UCSD-AML1 (cell line): ENCODE data around the gene ZNF384.
A peak's percentile ranks its signal among the peaks of the same experiment; 100 is the strongest.

ENCODE experiments used
- DNase-seq: peaks from one replicate; lab custom pipeline; 2025; ENCODE audit not compliant: unreplicated experiment; lab: John Stamatoyannopoulos, UW

Gene ZNF384

DNA sequence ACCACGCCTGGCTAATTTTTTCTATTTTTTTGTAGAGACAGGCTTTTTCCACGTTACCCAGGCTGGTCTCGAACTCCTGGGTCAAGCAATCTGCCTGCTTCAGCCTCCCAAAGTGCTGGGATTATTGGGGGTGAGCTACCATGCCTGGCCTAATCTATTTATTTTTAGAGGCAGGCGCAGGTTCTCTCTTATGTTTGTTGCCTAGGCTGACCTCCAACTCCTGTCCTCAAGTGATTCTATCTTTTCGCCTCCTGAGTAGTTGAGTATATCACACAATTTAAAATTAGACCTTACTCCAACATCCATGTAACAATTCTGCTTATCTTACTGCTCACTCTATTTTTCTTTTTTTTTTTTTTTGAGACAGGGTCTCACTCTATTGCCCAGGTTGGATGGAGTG lies 35.2 kb downstream of the ZNF384 start:
- DNase-seq: no peak

DNA sequence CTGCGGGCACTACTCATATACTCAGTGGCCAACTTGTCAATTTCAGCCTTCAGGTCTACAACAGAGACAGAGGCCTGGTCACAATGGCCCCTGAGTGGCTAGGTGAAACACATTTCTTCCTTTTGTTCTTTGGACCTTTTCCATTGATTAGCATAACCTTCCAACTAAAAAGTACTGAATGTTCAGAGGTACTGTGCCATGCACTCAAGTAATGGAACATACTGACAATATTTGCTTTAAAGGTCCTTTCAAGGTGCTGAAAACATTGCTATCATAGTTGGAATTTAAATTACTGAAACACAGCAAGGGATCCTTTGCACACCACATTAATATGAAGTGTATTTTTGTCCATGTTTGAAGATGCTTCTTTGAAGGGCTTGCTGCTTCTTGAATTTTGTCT lies 35.8 kb downstream of the ZNF384 start:
- DNase-seq: no peak

DNA sequence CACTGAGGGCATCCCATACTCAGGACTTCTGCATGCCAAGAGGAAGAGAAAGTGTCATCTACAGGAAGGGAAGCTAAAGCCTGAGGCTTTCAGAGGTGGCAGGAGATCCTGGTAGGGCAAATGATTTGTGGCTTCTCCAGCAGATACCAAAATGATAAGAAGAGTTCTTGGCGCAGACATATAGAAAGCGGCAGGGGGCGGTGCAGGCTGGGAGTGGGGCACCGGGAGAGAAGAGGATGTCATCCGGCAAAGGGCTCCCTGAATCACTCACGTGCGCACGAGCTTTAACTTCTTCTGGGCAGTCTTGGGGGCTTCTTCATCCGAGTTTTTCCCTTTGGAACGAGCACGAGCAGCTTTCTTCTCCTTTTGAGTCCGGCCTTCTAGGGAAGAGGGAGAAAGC lies 36.8 kb downstream of the ZNF384 start:
- no peak for DNase-seq

DNA sequence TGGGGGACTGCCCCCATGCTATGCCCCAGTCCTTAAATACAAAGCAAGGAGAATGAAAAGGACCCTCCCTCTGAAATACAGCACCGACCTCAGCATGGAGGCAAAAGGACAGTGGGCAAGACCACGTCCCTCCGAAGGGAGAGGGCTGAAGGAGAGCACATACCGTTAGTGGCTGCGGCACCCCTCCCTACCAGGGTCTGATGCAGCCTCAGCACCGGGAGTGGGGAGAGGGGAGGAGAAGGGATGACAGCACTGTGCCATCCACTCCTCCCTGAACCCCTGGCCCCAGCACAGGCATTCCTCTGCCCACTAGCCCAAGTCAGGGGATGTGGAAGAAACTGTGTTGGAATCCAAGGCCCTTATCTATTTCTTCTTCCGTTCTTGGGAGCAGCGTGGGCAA lies 38.3 kb downstream of the ZNF384 start:
- no peak for DNase-seq

DNA sequence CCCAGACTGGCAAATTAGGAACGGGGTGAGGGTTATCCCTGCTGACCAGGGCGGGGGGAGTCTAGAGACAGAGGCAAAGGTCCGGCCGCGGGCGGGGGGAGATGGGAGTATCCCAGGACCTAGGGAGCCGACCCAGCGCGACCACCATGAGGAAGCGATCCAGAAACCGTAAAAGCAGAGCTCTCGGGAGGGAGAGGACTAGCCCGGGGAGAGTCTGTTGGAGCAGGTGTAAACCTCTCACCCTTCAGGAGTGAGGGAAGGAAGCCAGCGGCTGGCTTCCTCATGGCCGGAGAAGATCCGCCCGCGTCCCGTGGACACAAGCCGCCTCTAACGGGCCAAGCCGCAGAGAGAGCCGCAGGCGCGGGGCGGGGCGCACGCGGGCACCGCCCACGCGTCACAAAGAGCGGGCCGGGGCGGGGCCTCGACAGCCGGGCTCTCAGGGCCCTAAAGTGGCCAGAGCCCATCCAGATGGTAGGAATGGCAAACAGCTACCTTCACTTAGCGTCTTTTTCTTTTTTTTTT lies 42.0 kb downstream of the ZNF384 start, which contains the start of gene ACRBP:
ACRBP (minus strand) TSS at position 350 of the 522 bp plus-strand sequence; CDS start at position 284, 66 bp downstream.
- DNase-seq: no peak

DNA sequence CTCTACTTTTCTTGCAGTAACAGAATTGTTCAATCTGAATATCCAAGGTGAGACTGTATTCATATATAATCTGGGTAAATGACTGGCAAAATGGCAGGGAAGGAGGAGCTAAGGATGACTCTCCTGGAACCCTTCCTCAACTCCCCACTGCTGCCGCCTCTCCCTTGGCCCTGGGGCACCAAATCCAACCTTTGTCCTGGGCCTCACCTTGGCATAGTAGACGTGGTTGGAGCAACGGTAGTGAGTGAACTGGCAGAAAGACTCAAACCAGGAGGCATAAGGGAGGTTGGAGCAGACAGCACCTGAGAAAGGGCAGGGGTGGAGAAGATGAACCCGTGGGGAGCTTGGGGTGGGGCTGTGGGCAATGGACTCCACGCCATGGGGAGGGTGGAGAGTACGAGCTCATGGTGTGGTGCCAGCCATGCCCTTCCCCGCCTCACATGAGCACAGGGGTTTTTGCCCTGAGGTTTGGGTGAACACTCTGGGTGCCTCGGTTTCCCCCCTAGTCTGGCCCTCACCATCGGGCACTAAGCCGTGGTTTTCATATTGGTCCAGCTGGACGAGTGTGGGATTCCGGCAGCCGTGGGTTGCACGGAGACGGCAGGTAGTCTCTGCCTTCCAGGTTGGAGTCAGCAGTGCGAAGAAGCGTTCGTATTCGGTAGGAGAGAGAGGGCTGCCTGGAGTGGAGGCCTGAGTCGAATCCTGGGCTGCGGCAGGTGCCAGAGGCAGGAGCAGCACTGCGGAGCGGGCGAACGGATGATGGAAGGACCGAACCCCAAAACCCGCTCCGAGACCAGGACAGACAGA lies 42.7 kb downstream of the ZNF384 start:
- DNase-seq: no peak

DNA sequence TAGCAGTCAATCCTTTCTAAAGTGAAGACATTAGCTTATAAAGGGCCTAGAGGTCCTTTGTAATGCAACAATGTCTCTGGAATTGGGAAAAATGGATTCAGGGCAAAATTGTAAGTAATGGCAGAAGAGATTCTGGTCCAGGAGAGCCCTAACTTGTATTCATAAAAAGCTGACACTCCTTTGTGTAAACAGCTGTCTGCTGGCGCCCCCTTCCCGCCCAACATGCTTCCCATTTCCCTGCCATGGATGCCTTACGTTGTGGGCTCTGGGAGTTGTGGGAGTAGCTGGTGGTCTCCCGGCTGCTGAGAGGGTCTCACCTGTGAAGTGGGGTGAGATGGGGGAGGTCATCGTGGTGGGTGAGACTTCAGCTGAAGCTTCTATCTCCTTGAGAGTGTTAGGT lies 44.3 kb downstream of the ZNF384 start:
- no peak for DNase-seq

DNA sequence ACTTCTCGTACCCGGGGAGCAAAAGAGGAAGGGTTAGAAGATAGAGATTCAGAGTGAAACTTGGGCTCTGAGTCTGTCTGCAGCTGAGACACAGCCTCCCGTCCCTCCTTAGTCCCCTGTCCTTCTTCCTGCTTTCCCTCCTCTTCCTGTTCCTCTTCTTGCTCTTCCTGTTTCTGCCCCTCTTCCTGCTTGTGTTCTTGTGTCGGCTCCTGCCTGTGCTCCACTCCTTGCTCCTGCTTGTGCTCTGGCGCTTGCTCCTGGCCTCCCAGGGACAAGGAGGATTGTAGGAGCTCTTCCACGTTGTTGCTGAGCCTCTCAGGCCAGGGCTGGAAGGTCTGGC lies 44.9 kb downstream of the ZNF384 start:
- no peak for DNase-seq

DNA sequence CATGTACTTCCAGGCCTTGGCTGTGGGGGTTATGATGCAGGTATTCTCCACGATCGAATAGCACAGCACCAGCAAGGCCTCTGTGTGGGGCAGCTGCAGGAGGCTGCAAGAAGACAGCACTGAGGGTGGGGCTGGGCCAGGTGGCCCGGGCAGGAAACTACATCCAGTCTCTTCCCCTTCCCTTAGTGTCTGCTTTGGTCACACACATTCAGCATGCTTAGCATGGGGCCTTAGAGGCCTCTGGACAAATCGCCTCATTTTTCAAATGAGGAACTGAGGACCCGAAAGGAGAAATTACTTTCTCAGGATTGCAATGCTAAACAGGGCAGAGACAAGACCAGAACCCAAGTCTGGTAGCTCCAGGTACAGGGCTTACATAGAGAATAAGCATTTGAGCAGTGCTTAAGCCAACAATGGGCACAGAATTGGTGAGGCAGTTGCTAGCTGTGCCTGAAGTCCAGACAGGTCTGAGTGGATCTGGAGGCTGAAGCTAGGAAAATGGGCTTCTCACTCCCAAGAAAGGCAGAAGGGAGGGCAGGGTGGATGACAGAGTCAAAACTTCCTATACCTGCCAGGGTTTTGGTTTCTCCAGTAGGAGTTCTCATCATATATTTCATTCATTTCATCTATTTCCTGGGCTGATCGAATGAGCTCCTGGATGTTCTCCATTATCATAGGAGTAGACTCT lies 45.5 kb downstream of the ZNF384 start:
- DNase-seq: no peak

DNA sequence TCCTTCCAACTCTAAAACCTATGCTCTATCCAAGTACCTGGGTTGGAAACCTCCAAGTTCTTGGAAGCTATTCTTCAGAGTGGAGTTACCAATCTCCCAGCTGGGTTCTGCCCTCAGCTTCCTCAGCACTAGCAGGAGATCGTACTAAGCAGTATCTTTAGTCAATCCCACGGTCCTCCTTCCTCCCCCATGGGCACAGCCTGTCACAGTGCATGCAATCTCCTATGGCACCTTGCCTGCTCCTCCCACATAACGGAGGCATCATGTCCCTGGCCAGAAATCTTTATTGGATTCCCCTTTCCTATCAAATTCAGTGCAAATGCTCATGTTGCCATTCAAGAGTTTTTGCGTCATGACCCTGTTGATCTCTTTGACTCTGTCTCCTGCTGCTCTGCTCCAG lies 48.0 kb downstream of the ZNF384 start:
- no peak for DNase-seq

DNA sequence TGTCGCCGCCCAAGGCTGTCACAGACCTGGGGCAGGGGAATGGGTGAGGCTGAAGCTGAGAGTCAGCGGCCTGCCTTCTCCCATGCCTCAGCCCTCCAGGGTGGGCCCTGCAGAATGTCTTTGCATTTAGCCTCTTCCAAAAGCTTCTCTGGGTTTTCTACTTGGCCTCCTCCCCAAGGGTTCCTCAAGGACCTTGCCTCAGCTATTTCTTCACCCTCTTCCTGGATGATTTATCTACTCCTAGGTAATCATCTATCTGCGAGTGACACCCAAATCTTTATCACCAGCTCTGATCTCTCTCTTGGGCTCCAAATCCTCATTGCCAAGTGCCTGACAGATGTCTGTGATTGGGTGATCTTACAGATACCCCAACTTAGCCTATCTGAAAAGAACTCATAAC lies 48.7 kb downstream of the ZNF384 start:
- no peak for DNase-seq

DNA sequence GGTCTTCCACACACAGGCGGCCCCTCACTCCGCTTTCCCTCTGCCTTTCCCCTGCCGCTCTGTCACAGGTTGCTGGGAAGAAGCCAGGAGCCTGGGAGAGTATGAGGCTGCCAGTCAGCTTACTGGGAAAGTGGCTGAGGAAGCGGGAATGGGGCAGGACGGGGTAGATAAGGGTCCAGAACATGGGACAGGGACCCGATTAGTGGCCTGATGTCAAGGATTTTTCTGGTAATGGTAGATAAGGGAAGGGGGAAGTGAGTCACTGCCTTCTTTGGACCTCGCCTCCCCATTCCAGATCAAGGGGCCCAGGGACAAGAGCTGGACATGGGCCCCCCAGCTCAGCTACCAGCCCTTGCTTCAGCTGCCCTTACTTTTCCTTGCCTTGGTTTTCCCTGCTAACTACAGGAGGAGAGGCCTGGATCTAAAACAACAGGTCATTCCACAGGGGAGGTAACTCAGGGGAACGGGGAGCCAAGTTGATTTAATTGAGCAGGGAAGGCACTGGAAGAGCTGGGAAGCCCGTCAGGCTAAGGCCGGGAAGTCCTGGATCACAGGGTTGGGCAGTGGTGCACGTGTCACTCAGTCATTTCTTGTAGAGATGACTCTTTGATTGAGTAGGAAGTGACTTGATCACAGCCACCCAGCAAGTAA lies 49.9 kb downstream of the ZNF384 start:
- DNase-seq: peak; percentile 63

DNA sequence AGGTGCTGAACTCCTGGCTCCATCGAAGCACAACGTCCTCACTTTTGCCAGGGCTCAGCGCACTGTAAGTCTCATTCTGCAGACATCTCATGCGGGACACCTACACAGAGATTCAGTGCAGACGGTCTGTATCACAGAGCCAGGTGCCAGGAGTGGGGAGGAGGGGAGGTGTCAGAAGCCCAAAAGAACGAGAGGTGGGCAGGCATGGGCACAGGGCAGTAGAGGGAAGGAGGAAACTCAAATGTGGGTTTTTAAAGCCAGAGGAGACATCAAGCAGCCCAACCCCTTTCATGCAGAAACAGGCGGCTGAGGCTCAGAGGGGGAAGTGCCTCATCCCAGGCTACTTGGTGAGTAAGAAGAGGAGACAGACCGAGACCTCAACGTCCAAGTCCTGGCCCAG lies 50.9 kb downstream of the ZNF384 start:
- peak; percentile 61 for DNase-seq

DNA sequence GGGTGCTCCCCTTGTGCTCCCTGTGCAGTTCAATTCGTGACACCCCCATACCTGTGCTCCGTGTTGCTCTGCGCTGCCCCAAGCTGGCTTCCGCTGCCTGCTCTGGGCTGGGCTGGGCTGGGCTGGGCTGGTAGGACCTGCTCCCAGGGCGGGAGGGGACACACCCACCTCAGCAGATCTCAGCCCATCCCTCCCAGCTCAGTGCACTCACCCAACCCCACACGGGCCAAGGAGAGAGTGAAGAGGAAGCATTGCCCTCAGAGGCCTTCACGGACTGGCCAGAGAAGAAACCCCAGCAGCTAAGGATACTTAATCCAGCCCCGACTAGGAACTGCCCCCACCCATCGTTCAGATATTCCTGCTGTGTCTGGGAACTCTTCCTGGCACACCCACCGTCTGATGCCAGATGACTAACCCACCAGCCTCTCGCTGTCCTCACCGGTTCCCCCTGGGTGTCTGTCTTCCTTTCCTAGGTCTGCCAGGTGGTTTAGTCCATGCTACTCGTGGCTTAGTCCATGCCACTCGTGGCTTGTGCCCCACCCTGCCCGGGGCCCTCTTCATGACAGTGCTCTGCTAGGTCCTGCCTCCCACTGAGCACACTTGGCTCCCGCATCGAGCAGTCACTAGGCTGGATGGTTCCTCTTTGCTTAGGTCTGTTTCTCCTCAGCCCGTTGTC lies 53.2 kb downstream of the ZNF384 start, which contains the start of gene LPAR5:
LPAR5 (minus strand) TSS at position 104 of the 676 bp plus-strand sequence. CDS start 14,711 bp downstream, outside the sequence.
- peak; percentile 57 for DNase-seq

DNA sequence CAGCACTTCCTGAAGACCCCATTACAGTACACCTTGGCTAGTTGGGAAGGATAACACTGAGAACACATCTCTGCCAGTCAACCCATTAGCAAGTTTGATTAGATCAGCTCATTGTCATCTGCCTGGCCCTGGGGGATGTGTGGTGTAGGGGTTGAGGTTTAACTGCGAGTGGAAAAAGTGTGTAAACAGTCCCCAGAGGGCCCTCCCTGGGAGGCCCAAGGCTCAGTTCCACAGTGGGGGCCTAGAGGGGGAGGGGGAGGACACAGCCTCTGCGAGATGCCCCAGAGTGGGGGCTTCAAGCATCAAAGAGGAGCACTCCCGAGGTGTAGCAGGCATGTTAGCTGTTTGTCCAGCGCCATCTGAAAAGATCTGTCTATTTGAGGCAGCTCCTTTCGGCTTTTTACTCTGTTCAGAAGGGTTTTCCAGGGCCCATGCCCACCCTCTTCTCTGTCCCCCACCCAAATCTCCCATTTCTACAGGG lies 53.8 kb downstream of the ZNF384 start:
- DNase-seq: peak; percentile 57

DNA sequence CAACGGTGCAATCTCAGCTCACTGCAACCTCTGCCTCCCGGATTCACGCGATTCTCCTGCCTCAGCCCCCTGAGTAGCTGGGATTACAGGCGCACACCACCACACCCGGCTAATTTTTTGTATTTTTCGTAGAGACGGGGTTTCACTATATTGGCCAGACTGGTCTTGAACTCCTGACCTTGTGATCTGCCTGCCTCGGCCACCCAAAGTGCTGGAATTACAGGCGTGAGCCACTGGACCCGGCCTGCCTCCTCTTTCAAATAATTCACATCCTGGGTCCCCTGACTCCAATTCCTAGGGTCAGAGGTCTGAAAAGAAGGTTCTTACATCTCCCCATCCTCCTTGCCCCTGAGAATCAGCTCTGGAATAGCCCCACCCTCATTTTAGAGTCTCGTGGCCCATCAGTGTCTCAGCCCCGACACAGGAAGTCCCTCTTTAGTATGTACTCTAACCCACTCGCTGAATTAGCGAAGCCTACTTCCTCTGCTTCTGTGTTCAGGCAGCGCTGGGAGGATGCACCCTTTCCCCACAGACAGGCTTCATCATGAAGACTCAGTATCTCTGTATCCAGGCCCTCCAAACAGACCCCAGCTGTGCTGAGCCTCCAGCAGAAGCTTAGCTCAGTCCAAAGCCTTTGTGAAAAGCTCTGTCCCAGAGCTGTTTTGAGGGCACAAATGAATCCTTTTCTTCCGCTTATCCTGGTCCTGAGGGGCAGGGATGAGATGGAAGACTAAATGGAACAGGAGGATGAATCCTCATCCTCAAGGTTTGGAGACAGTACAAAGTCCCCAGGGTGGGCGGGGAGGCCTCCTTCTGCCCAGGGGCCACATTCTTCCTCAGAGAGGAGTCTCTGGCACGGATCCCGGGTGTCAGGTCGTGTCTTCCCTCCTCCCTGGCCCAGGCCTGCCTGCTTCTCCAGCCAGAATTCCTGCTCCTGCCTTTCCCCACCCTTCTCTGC lies 56.9 kb downstream of the ZNF384 start:
- DNase-seq: peak; percentile 54

DNA sequence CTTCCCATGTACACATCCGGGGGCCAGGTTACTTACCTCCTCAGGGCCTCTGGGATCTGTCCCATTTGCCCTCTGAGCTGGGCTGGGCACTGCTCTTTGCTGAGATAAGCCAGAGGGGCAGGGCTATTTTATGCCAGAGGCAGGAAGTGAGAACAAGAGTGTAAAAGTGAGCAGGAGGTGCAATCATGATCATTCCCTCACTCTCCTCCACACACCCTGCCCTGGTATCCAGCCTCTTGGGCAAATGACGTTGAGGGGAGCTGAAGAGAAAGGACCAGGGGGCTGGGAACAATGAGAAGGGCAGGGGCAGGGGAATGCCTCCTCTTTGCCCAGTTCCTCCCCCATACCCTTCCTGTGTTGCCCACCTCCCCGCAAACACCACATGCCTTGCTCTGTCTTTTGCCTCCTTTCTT lies 57.6 kb downstream of the ZNF384 start:
- DNase-seq: no peak

DNA sequence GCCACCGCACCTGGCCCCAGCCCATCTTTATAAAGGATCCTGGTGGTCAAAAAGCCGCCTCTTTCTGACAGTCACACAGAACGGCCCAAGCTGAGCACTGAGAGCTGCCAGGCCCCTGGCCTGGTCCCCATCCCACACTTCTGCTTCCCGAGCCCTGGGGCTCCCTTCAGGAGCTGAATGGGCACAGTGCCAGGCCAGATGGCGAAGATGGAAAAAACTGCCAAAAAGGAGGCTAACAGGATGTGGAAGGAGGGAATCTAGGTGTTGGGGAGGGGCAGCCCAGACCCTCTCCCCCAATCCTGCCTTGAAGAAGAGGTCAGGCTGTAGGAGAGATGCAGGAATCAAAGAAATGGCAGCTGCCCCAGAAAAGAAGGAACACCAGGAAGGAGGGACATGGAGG lies 58.4 kb downstream of the ZNF384 start:
- DNase-seq: no peak

DNA sequence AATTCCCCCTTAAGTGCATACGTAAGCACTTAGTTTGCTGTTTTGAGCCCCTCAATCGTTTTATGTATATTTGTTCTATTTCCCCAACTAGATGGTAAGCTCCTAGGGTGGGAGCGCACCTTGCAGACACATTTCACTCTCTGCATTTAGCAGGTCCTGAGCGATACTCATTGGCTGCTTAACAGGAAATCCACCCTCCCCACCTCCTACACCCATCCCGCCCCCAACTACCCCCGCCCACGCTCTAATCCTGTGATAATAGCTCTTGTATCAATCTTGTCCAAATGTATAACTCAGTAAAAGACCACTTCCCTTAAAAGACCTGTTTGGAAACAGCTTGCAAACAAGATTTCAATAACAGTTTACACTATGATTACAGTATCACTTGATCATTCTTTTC lies 61.6 kb downstream of the ZNF384 start:
- no peak for DNase-seq
